ENCODE data around the gene LCN9.

Gene LCN9

GRCh38 chr9:135690836-135691570 lies 27.9 kb downstream of the LCN9 start:
- no peaks in the 10 kb centered on the region for H3K79me2 ChIP-seq (ENCODE audit: control insufficient read depth, insufficient read depth, low read length, unreplicated experiment)
- no peaks in the 10 kb centered on the region for H3K36me3 ChIP-seq (ENCODE audit: insufficient read depth, low read length)
- no peak overlapping the region for H3K4me3 ChIP-seq (ENCODE audit: low read depth, low read length)
- no peaks in the 10 kb centered on the region; the same call in 1 of the 2 replicates for H3K27me3 ChIP-seq (ENCODE audit: insufficient read depth, low read length)
- H3K4me1 ChIP-seq (ENCODE audit: control insufficient read depth, insufficient read depth, low read length, unreplicated experiment) = peaks cover 7% of the 10 kb centered on the region
- H3K27ac ChIP-seq (ENCODE audit: low read depth, low read length) = no peak overlapping the region
- H2AFZ ChIP-seq (ENCODE audit: low read length, unreplicated experiment) = no peak overlapping the region

DNA sequence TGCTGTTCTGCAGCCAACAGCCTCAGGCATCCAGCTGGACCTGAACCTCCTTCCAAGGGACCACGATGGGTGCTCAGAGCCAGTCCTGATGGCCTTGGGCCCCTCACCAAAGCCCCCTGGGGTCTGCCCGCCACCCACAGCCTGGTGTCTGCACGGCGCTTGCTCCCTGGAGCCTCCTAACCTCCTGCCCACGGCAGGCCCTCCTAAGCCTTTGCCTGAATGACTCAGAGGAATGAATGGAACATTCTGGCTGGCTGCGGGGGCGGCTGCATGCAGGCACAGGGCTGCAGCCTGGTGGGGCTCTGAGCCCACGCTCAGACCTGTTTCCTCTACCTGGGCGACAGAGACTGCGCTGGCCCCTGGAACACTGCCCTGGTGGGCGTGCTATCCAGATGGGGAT lies 29.3 kb downstream of the LCN9 start:
- Histone ChIP-seq H3K27me3 (ENCODE audit: insufficient read depth, low read length) (no peaks in the 10 kb centered on the region; the same call in 1 of the 2 replicates), H3K27ac (ENCODE audit: low read depth, low read length) (no peak overlapping the region), H3K79me2 (ENCODE audit: control insufficient read depth, insufficient read depth, low read length, unreplicated experiment) (no peaks in the 10 kb centered on the region)

GRCh38 chr9:135693265-135693664 lies 30.2 kb downstream of the LCN9 start:
- Histone ChIP-seq H3K27ac (ENCODE audit: low read depth, low read length) (no peak overlapping the region), H2AFZ (ENCODE audit: low read length, unreplicated experiment) (no peak overlapping the region), H3K27me3 (ENCODE audit: insufficient read depth, low read length) (no peaks in the 10 kb centered on the region; the same call in 1 of the 2 replicates)

More for the DNA sequence above, 29.3 kb downstream of the LCN9 start:
- Histone ChIP-seq H3K4me3 (ENCODE audit: low read depth, low read length) (no peak overlapping the region), H3K4me1 (ENCODE audit: control insufficient read depth, insufficient read depth, low read length, unreplicated experiment) (peaks cover 7% of the 10 kb centered on the region), H2AFZ (ENCODE audit: low read length, unreplicated experiment) (no peak overlapping the region), H3K36me3 (ENCODE audit: insufficient read depth, low read length) (no peaks in the 10 kb centered on the region)

DNA sequence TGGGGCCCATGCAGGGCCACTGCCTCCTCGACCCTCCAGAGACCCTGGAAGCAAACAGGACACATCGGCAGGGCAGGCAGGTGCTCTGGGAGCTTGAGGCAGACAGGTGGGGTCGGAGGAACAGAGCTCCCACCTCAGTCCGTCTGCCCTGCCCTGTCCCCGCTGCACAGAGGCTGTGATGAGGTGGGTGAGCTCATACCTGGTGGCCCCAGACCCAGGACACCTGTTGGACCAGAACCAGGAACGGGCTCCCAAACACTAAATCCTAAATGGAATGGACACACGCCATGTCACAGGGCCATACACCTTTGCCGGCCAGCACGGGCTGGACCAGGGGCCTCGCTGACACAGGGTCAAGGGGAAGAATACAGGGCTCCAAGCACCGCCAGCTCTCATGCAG lies 30.7 kb downstream of the LCN9 start:
- H3K27me3 ChIP-seq (ENCODE audit: insufficient read depth, low read length) = no peaks in the 10 kb centered on the region; the same call in 1 of the 2 replicates
- no peaks in the 10 kb centered on the region for H3K79me2 ChIP-seq (ENCODE audit: control insufficient read depth, insufficient read depth, low read length, unreplicated experiment)
- H3K4me1 ChIP-seq (ENCODE audit: control insufficient read depth, insufficient read depth, low read length, unreplicated experiment) = peaks cover 7% of the 10 kb centered on the region
- no peaks in the 10 kb centered on the region for H3K36me3 ChIP-seq (ENCODE audit: insufficient read depth, low read length)
- H2AFZ ChIP-seq (ENCODE audit: low read length, unreplicated experiment) = no peak overlapping the region
- H3K4me3 ChIP-seq (ENCODE audit: low read depth, low read length) = no peak overlapping the region
- no peak overlapping the region for H3K27ac ChIP-seq (ENCODE audit: low read depth, low read length)

More at GRCh38 chr9:135693265-135693664, 30.2 kb downstream of the LCN9 start:
- H3K4me3 ChIP-seq (ENCODE audit: low read depth, low read length) = no peak overlapping the region
- no peaks in the 10 kb centered on the region for H3K79me2 ChIP-seq (ENCODE audit: control insufficient read depth, insufficient read depth, low read length, unreplicated experiment)
- H3K4me1 ChIP-seq (ENCODE audit: control insufficient read depth, insufficient read depth, low read length, unreplicated experiment) = peaks cover 7% of the 10 kb centered on the region
- H3K36me3 ChIP-seq (ENCODE audit: insufficient read depth, low read length) = no peaks in the 10 kb centered on the region

GRCh38 chr9:135694414-135694813 lies 31.3 kb downstream of the LCN9 start:
- H2AFZ ChIP-seq (ENCODE audit: low read length, unreplicated experiment) = no peak overlapping the region
- peaks cover 7% of the 10 kb centered on the region for H3K4me1 ChIP-seq (ENCODE audit: control insufficient read depth, insufficient read depth, low read length, unreplicated experiment)
- H3K79me2 ChIP-seq (ENCODE audit: control insufficient read depth, insufficient read depth, low read length, unreplicated experiment) = no peaks in the 10 kb centered on the region
- H3K4me3 ChIP-seq (ENCODE audit: low read depth, low read length) = no peak overlapping the region
- no peak overlapping the region for H3K27ac ChIP-seq (ENCODE audit: low read depth, low read length)
- no peaks in the 10 kb centered on the region; the same call in 1 of the 2 replicates for H3K27me3 ChIP-seq (ENCODE audit: insufficient read depth, low read length)
- H3K36me3 ChIP-seq (ENCODE audit: insufficient read depth, low read length) = no peaks in the 10 kb centered on the region

DNA sequence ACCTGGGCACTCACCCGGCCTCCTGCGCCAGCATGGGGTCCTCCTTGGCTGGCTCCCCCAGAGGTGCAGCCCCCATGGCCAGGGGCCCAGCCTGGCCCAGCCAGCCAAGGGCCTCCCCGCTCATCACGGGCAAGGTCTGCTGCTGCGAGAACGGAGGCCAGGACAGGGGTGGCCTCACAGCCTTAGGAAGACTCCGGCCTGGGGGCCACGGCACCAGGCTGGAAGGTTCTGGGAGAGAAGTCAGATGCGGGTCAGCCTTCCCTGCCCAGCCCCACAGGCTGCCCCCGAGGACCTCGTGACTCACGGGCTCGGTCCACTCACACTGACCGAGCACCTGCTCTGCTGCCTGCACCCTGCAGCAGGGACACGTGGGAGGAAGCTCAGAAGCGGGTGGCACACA lies 31.9 kb downstream of the LCN9 start:
- Histone ChIP-seq H3K4me1 (ENCODE audit: control insufficient read depth, insufficient read depth, low read length, unreplicated experiment) (peaks cover 7% of the 10 kb centered on the region), H3K36me3 (ENCODE audit: insufficient read depth, low read length) (no peaks in the 10 kb centered on the region), H2AFZ (ENCODE audit: low read length, unreplicated experiment) (no peak overlapping the region), H3K27me3 (ENCODE audit: insufficient read depth, low read length) (no peaks in the 10 kb centered on the region; the same call in 1 of the 2 replicates), H3K27ac (ENCODE audit: low read depth, low read length) (no peak overlapping the region), H3K4me3 (ENCODE audit: low read depth, low read length) (no peak overlapping the region), H3K79me2 (ENCODE audit: control insufficient read depth, insufficient read depth, low read length, unreplicated experiment) (no peaks in the 10 kb centered on the region)

DNA sequence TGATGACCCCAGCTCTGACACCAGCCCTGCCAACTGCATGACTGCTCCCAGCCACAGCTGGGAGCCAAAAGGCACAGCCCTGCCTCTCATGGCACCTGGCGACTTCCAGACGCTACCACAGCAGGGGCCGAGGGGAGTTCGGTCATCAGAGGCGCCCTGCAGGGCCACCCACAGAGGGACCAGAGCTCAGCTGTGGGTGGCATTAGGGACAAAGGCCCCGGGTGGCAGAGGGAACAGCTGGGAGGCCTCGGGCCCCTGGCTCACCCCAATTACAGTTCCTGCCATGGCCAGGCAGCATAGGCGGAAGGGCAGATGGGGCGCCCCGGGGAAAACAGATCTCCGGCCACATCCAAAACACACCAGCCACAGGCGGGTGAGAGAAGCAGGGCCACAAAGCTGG lies 32.5 kb downstream of the LCN9 start:
- Histone ChIP-seq H3K27ac (ENCODE audit: low read depth, low read length) (no peak overlapping the region), H3K4me3 (ENCODE audit: low read depth, low read length) (no peak overlapping the region), H3K27me3 (ENCODE audit: insufficient read depth, low read length) (no peaks in the 10 kb centered on the region; the same call in 1 of the 2 replicates), H3K4me1 (ENCODE audit: control insufficient read depth, insufficient read depth, low read length, unreplicated experiment) (peaks cover 7% of the 10 kb centered on the region), H3K36me3 (ENCODE audit: insufficient read depth, low read length) (no peaks in the 10 kb centered on the region), H3K79me2 (ENCODE audit: control insufficient read depth, insufficient read depth, low read length, unreplicated experiment) (no peaks in the 10 kb centered on the region), H2AFZ (ENCODE audit: low read length, unreplicated experiment) (no peak overlapping the region)

DNA sequence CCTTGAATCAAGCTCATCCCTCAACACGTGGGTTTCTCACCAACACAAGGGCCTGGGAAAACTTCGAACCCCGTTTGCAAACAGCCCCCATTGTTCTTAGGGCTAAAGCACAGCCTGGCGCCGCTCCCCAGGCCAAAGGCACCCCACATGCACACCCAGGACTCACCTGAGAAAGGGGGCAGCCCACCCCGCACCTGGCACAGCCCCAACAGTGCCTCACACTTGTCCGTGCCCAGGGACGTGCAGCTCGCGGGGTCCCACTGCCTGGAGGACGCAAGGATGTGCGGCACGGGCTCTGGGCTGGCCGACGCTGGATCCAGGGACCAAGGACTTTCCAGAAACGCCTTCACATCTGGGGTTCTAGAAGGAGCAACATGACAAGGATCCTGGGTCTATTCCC lies 33.3 kb downstream of the LCN9 start:
- H3K4me3 ChIP-seq (ENCODE audit: low read depth, low read length) = no peak overlapping the region
- no peaks in the 10 kb centered on the region; the same call in 1 of the 2 replicates for H3K27me3 ChIP-seq (ENCODE audit: insufficient read depth, low read length)
- no peak overlapping the region for H3K27ac ChIP-seq (ENCODE audit: low read depth, low read length)
- no peaks in the 10 kb centered on the region for H3K36me3 ChIP-seq (ENCODE audit: insufficient read depth, low read length)
- no peak overlapping the region for H2AFZ ChIP-seq (ENCODE audit: low read length, unreplicated experiment)
- no peaks in the 10 kb centered on the region for H3K79me2 ChIP-seq (ENCODE audit: control insufficient read depth, insufficient read depth, low read length, unreplicated experiment)
- H3K4me1 ChIP-seq (ENCODE audit: control insufficient read depth, insufficient read depth, low read length, unreplicated experiment) = peaks cover 7% of the 10 kb centered on the region

DNA sequence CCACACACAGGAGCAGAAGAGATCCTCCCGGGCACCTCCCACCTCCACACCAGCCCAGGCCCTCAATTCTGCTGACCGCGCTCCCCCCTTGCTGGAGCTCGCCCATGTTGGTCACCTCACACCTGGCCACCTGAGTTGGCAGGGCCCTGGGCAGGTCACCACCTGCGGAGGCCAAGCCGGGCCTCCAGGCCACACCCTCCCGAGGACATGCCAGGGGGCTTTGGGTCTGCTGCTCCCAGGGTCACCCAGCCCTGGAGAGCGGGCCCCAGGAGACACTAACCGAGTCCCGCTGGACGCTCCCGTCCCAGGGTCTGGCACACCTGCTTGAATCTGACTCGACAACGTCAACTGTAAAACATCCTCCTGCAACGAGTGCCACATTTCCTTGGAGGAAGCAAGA lies 34.1 kb downstream of the LCN9 start:
- Histone ChIP-seq H2AFZ (ENCODE audit: low read length, unreplicated experiment) (no peak overlapping the region), H3K27ac (ENCODE audit: low read depth, low read length) (no peak overlapping the region), H3K4me1 (ENCODE audit: control insufficient read depth, insufficient read depth, low read length, unreplicated experiment) (peaks cover 7% of the 10 kb centered on the region), H3K36me3 (ENCODE audit: insufficient read depth, low read length) (no peaks in the 10 kb centered on the region), H3K27me3 (ENCODE audit: insufficient read depth, low read length) (peaks cover 2% of the 10 kb centered on the region), H3K4me3 (ENCODE audit: low read depth, low read length) (no peak overlapping the region), H3K79me2 (ENCODE audit: control insufficient read depth, insufficient read depth, low read length, unreplicated experiment) (no peaks in the 10 kb centered on the region)

DNA sequence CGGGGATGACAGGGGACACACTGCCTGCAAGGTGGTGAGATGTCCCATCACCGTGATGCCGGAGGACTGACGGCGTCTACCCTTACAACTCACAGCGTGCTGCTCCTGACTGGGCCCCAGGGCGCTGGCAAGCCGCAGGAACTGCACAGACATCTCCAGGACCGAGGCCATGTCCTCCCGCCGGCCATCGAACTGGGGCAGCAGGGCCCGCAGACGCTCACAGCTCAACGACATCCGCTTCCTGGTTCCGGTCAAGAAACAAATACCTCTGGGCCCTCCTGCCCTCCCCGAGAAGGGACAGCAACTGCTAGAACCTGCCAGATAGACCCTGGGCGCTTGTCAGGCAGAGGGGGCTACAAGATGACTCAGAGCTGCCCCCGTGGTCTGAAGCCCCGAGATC lies 35.1 kb downstream of the LCN9 start:
- peaks cover 12% of the 10 kb centered on the region for H3K27me3 ChIP-seq (ENCODE audit: insufficient read depth, low read length)
- H3K27ac ChIP-seq (ENCODE audit: low read depth, low read length) = no peak overlapping the region
- H3K79me2 ChIP-seq (ENCODE audit: control insufficient read depth, insufficient read depth, low read length, unreplicated experiment) = no peaks in the 10 kb centered on the region
- no peak overlapping the region for H3K4me3 ChIP-seq (ENCODE audit: low read depth, low read length)
- H3K4me1 ChIP-seq (ENCODE audit: control insufficient read depth, insufficient read depth, low read length, unreplicated experiment) = no peaks in the 10 kb centered on the region
- H2AFZ ChIP-seq (ENCODE audit: low read length, unreplicated experiment) = no peak overlapping the region
- H3K36me3 ChIP-seq (ENCODE audit: insufficient read depth, low read length) = no peaks in the 10 kb centered on the region

DNA sequence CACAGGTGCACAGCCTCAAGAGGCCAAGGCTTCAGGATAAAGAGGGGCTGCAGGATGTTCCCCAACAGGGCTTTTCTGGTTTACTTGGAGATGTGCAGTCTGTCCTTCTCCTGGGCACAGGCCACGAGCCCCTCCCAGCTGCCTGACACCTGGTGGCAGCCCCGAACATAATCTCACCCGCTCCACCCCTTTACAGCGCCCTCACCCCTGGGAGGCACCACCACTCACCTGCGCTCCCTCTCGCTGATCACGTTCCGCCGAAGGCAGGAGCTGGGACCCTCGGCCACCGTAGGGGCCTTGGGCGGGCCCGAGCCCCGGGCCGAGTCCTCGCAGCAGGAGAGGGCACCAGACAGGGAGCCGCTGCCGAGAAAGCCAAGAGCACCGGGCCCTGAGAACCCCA lies 35.7 kb downstream of the LCN9 start:
- Histone ChIP-seq H3K27me3 (ENCODE audit: insufficient read depth, low read length) (peaks cover 17% of the 10 kb centered on the region), H2AFZ (ENCODE audit: low read length, unreplicated experiment) (no peak overlapping the region), H3K79me2 (ENCODE audit: control insufficient read depth, insufficient read depth, low read length, unreplicated experiment) (no peaks in the 10 kb centered on the region), H3K4me1 (ENCODE audit: control insufficient read depth, insufficient read depth, low read length, unreplicated experiment) (no peaks in the 10 kb centered on the region), H3K4me3 (ENCODE audit: low read depth, low read length) (no peak overlapping the region), H3K27ac (ENCODE audit: low read depth, low read length) (no peak overlapping the region), H3K36me3 (ENCODE audit: insufficient read depth, low read length) (no peaks in the 10 kb centered on the region)

All from ACC112 (cell line).